Measurements from ENCODE around the gene RHEB.

The RHEB gene

GRCh38 chr7:151459726-151460473 lies 59.8 kb downstream of the RHEB start:
- H3K4me3 ChIP-seq (ENCODE audit: control insufficient read depth, low read depth, low read length) = no peak overlapping the region; the same call in 1 of the 2 replicates
- peak; percentile 84 for DNase-seq (ENCODE audit: low read depth)
- peak; percentile 46 for TF ChIP-seq CTCF (IDR thresholded peaks at IDR 0.05; ENCODE audit: control insufficient read depth, insufficient read depth, low read depth, low read length, missing control alignments)

DNA sequence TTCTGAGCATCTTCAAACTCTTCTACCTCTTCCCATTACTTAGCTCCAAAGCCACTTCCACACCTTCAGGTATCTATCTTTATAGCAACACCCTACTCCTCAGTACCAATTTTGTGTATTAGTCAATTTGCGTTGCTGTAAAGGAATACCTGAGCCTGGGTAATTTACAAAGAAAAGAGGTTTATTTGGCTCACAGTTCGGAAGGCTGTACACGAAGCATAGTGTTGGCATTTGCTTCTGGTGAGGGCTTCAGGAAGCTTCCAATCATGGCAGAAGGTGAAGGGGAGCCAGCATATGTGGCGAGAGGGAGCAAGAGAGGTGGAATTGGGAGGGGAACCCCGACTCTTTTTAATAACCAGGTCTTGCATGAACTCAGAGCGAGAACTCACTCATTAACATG lies 62.2 kb downstream of the RHEB start:
- no peak for DNase-seq (ENCODE audit: low read depth)
- H3K4me3 ChIP-seq (ENCODE audit: control insufficient read depth, low read depth, low read length) = no peak overlapping the region
- no peak for TF ChIP-seq CTCF (IDR thresholded peaks at IDR 0.05; ENCODE audit: control insufficient read depth, insufficient read depth, low read depth, low read length, missing control alignments)

DNA sequence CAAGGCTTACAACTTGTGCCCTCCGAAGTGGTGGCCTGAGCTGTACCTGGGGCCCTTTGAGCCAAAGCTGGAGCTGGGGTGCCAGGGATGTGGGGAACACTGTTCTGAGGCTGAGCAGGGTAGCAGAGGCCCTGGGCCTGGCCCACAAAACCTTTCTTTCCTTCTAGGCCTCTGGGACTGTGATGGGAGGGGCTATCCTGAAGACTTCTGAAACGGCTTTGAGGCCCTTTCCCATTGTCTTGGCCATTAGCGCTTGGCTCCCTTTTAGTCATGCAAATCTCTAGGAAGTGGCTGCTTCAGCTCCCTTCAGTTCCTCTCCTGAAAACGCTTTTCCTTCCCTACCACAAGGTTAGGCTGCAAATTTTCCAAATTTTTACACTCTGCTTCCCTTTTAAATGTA lies 62.9 kb downstream of the RHEB start:
- TF ChIP-seq CTCF (IDR thresholded peaks at IDR 0.05; ENCODE audit: control insufficient read depth, insufficient read depth, low read depth, low read length, missing control alignments) = no peak
- no peak for DNase-seq (ENCODE audit: low read depth)
- H3K4me3 ChIP-seq (ENCODE audit: control insufficient read depth, low read depth, low read length) = no peak overlapping the region

GRCh38 chr7:151456276-151456675 lies 63.4 kb downstream of the RHEB start:
- no peak overlapping the region for H3K4me3 ChIP-seq (ENCODE audit: control insufficient read depth, low read depth, low read length)
- DNase-seq (ENCODE audit: low read depth) = no peak
- no peak for TF ChIP-seq CTCF (IDR thresholded peaks at IDR 0.05; ENCODE audit: control insufficient read depth, insufficient read depth, low read depth, low read length, missing control alignments)

GRCh38 chr7:151455690-151456089 lies 64.0 kb downstream of the RHEB start:
- H3K4me3 ChIP-seq (ENCODE audit: control insufficient read depth, low read depth, low read length) = no peak overlapping the region
- TF ChIP-seq CTCF (IDR thresholded peaks at IDR 0.05; ENCODE audit: control insufficient read depth, insufficient read depth, low read depth, low read length, missing control alignments) = no peak
- DNase-seq (ENCODE audit: low read depth) = no peak

- no peak for DNase-seq (ENCODE audit: low read depth)
- H3K4me3 ChIP-seq (ENCODE audit: control insufficient read depth, low read depth, low read length) = no peak overlapping the region
- no peak for TF ChIP-seq CTCF (IDR thresholded peaks at IDR 0.05; ENCODE audit: control insufficient read depth, insufficient read depth, low read depth, low read length, missing control alignments)
Measured at GRCh38 chr7:151454932-151455530, 64.7 kb downstream of the RHEB start.
